ENCODE results near the gene NFASC. TPM values are rescaled to one million over a fixed set of nuclear protein-coding genes. Genes with fewer than 3 reads are reported as not detected.

Gene NFASC
- total RNA-seq, 1 donor from 2014 or later = 0.07 TPM

GRCh38 chr1:205002705-205003104 is 132.0 kb downstream of the NFASC start:
- intact Hi-C loops (cut with micrococcal nuclease) = no loop called here

DNA sequence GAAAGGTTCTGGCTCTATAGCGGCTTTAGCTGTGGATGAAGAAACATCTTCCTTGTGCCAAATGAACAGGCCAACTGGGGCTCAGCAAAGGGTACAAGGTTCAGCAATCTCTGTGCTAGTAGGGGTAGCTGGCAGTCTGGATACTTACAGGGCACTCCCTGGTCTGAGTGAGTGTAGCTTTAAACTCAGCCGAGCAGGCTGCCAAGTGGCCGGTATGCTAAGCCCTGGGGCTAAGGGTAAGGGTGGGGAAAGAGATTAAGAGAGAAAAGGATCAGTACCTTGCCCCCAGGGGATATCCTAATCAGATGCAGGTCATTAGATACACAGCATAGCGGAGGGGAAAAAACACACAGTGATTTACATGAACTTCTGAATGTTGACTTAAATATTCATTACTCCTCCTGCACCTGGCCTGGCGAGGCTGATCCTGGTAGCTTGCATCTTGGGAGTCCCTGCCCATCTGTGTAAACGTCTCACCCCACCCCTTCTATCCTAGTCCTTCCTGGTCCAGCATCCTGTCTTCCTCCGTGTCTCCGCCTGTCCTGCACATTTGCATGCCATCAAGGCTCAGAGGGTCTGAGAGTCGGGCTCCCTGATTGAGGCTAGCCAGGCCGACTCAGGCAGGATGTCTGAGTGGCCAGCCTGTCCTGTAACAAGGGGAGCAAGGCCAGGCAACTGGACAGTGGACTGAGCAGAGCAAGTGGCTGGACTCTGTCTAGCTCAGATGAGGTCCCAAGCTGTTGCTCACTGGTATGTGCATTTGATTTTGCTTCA is 132.9 kb downstream of the NFASC start:
- intact Hi-C loops (cut with micrococcal nuclease) = no loop called here

- intact Hi-C loops (cut with micrococcal nuclease) = no loop called here
These were observed 133.7 kb downstream of the NFASC start for GRCh38 chr1:205004351-205004750.

DNA sequence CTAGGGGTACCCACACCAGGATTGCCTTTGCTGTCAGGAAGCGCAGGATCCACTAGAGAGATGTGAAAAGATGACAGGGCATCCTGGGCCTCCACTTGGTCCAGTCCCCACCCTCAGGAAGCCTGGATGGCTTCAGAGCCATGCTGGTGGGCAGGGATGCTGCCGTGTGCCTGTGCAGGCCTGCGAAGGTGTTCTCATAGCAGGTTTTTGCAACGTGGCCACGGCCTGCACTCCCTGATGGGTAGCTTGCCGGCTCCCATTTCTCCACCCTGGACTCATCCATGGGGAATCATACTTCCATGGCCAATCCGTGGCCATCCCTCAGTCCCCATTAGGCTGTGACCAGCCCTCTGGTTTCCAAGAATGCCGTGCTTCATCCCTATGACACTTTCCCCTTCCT is 138.2 kb downstream of the NFASC start:
- intact Hi-C loops (cut with micrococcal nuclease) = no loop called here

DNA sequence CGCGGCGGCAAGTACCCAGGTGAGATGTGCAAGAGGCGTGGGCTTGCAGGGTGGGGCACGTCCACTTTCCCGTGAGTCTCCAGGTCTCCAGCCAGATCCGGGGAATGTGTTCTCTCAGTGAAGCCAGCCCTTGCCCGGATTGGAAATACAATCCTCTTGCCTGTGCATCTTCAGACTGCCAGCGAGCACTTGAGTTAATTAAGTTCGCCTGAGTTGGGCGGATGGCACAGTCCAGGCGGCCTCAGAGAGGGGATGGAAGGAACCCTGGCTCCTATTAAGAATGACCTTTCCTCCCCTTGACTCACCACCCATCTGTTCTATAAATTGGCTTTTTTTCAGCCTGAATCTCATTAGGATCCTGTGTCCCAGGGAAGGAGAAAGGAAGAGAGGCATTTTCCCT is 139.0 kb downstream of the NFASC start:
- intact Hi-C loops (cut with micrococcal nuclease) = no loop called here

GRCh38 chr1:205012391-205013140 is 141.9 kb downstream of the NFASC start:
- intact Hi-C loops (cut with micrococcal nuclease) = no loop called here

GRCh38 chr1:205013683-205014367 is 143.2 kb downstream of the NFASC start:
- intact Hi-C loops (cut with micrococcal nuclease) = no loop called here

GRCh38 chr1:205014783-205015182 is 144.1 kb downstream of the NFASC start:
- intact Hi-C loops (cut with micrococcal nuclease) = no loop called here

- intact Hi-C loops (cut with micrococcal nuclease) = no loop called here
These were observed 144.6 kb downstream of the NFASC start for GRCh38 chr1:205015241-205015640.

DNA sequence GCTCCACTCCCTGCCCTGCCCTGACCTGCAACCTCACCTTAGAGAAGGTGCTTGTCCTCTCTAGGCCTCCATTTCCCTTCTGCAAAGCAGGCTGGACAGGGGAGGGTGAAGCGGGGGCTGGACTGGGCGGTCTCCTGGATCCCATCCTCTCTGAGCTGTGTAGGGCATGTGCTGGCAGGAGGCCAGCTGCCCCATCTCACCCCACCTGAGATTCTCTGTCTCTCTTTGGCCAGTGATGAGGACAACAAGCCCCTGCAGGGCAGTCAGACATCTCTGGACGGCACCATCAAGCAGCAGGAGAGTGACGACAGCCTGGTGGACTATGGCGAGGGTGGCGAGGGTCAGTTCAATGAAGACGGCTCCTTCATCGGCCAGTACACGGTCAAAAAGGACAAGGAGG is 145.4 kb downstream of the NFASC start:
- intact Hi-C loops (cut with micrococcal nuclease) = no loop called here

- intact Hi-C loops (cut with micrococcal nuclease) = no loop called here
These were observed 145.9 kb downstream of the NFASC start for GRCh38 chr1:205016584-205016983.

DNA sequence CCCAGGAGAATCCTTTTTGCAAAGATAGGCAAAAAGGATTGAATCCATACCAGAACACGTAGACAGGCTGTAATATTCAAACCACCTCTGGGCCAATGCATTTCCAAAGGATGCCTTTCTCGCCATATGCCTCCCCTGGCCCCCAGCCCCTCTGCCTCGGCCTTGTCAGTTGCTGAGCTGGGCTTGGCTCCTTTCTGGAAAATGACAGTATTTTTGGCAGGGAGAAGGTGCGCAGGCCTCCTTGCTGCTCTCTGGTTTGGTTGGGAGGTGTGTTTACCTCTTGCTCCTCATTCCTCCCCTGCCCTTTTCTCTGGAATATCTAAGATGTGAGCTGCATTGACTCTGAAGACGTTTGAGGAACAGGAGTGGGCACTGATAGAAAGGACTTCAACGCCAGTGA is 146.3 kb downstream of the NFASC start:
- intact Hi-C loops (cut with micrococcal nuclease) = no loop called here

- intact Hi-C loops (cut with micrococcal nuclease) = no loop called here
These were observed 147.1 kb downstream of the NFASC start for GRCh38 chr1:205017766-205018165.

DNA sequence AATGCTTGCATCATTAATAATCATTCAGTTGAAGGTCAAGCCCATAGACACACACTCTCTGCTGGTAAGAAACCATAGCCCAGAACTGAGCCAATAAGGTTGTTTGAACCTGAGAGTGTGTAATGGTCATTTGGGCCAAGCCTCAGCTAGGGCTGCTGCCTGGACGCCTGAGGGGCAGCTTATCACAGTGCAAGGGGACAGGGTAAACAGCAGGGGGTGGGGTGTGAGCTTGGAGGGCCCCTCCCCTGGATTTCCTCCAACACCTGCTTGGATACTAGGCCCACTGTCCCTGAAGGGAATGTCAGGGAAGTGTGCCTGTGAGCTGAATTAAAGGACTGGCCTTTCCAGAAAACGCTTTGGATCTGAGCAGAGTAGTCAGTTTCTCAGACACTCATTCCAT is 147.7 kb downstream of the NFASC start:
- intact Hi-C loops (cut with micrococcal nuclease) = no loop called here

GRCh38 chr1:205020466-205020865 is 149.8 kb downstream of the NFASC start:
- intact Hi-C loops (cut with micrococcal nuclease) = no loop called here

GRCh38 chr1:205024679-205025078 is 154.0 kb downstream of the NFASC start:
- intact Hi-C loops (cut with micrococcal nuclease) = no loop called here

- intact Hi-C loops (cut with micrococcal nuclease) = no loop called here
These were observed 154.6 kb downstream of the NFASC start for GRCh38 chr1:205025239-205025638.

DNA sequence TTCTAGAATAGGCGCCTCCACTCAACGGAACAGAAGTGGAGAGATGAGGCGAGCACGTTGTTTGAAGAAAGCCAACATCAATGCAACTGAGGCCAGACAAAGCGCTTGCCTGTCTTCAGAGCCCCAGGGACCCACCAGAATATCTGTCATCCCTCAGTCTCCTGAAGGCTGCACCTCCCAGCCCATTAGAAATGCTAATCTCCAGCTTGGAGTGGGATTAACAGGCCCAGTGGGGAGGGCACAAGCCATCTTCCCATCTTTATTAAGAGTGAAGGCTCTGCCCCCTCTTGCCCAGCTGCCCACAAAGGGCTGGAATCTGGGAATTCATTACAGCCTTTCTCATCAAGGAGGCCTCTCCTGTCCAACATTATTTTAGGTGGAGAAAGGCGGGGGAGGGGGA is 155.5 kb downstream of the NFASC start:
- intact Hi-C loops (cut with micrococcal nuclease) = no loop called here

GRCh38 chr1:205028390-205028789 is 157.7 kb downstream of the NFASC start:
- intact Hi-C loops (cut with micrococcal nuclease) = no loop called here

GRCh38 chr1:205028924-205029323 is 158.3 kb downstream of the NFASC start:
- intact Hi-C loops (cut with micrococcal nuclease) = no loop called here

DNA sequence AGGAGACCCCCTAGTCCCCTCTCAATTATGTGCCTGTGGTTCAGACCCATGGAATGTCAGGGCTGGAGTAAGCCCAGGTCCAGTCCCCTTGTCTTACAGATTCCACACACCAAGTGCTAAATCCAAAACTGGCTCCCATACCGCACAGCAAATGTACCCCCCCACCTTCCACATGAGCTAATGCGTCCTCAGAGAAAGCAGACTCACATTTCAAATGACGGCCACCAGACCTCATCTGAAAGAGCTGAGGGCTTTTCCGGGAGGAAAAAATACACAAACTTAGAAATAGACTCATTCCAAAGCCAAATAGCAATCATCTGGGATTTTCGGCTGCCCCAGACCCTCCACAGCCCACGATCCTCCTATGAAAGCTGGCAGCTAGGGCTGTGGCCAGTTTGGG is 159.6 kb downstream of the NFASC start:
- intact Hi-C loops (cut with micrococcal nuclease) = no loop called here

DNA sequence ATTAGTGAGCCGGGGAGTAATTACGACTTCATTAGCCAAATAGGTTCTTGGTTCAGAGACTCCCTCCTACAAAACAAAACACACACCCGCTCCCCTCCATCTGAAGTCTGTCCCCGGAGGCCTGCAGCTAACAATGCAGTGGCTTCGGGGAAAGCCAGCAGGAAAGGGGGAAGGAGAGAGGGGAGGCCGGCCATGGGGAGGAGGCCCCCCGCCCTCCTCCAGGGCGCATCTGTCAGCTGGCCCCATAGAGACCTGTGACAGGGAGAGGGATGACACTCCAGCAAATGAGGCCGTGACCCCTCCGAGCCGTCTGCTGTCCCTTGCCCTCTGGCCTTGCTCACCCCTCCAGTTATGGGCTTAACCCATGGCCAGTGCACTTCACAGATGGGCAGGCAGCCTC is 160.2 kb downstream of the NFASC start:
- intact Hi-C loops (cut with micrococcal nuclease) = no loop called here

Measured in T-helper 2 cell treated with Interferon-gamma antibody and Interleukin-4, amounts not matched to agents 100 ng/mL and 5 ng/mL, for 36 hours (primary cell).